ENCODE measurements around the gene KRTCAP3.

The KRTCAP3 gene

DNA sequence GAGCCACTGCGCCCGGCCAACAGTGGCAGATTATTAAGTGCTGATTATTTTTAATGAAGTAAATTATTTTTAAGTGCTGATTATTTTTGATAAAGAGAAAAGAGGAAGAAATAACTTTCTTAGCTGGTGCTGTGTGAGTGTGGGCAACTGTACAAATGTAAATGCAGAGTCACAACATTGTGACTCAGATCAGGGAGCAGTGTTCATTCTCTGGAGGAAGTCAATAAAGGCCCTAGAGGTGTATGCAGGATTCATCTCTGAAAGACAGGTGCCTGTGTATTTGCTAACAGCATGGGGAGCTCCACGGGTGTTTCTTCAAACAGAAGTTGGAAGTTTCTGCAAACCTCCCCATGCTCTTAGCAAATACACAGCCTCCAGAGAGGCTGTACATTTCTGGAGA lies 6.2 kb downstream of the KRTCAP3 start:
- H3K4me1 ChIP-seq (ENCODE audit: control insufficient read depth in 1 of 2, insufficient read depth in 2 of 2, low read length in 2 of 2): no peaks in the 10 kb centered on the region
- H3K4me2 ChIP-seq (ENCODE audit: low read length): no peak overlapping the region
- H3K4me3 ChIP-seq (ENCODE audit: low read depth, low read length): no peak overlapping the region
- H3K9me3 ChIP-seq (ENCODE audit: insufficient read depth, low read depth, low read length): no peaks in the 10 kb centered on the region
- H3K36me3 ChIP-seq (ENCODE audit: control insufficient read depth in 1 of 2, insufficient read depth in 2 of 2, low read length in 2 of 2): peaks cover 5 to 19% of the 10 kb centered on the region in 2 experiments
- no peak overlapping the region for H2BK12ac ChIP-seq (ENCODE audit: low read length)
- H3K14ac ChIP-seq (ENCODE audit: low read length): no peak overlapping the region
- no CpG with 5 or more reads among the region's 3 CpGs for WGBS (ENCODE audit: extremely low coverage, insufficient coverage, insufficient read length)
- H4K91ac ChIP-seq (ENCODE audit: low read depth, low read length): no peak overlapping the region
- H3K9ac ChIP-seq (ENCODE audit: low read length): no peak overlapping the region
- H3K27ac ChIP-seq (ENCODE audit: low read depth, low read length): no peak overlapping the region
- no peak overlapping the region for H2AK5ac ChIP-seq (ENCODE audit: low read length)
- no peak overlapping the region for H3K18ac ChIP-seq (ENCODE audit: low read length)
- no peak overlapping the region for H3K4ac ChIP-seq (ENCODE audit: low read depth, low read length)
- H3K27me3 ChIP-seq (ENCODE audit: insufficient read depth, low read length): no peaks in the 10 kb centered on the region
- H3K79me2 ChIP-seq (ENCODE audit: control insufficient read depth, insufficient read depth, low read length, poor library complexity): no peaks in the 10 kb centered on the region
- H2AFZ ChIP-seq (ENCODE audit: insufficient read depth, low read length, poor library complexity): no peak overlapping the region
- H2BK5ac ChIP-seq (ENCODE audit: low read depth, low read length, poor library complexity): no peak overlapping the region
- H3K79me1 ChIP-seq (ENCODE audit: low read length): no peaks in the 10 kb centered on the region
- no peak overlapping the region for H2BK120ac ChIP-seq (ENCODE audit: insufficient read depth, low read length, poor library complexity)
- H4K12ac ChIP-seq (ENCODE audit: low read depth, low read length): no peak overlapping the region
- DNase-seq: no peak
- no peak overlapping the region for H3K23ac ChIP-seq (ENCODE audit: low read length)
- no peak overlapping the region for H4K8ac ChIP-seq (ENCODE audit: low read depth, low read length)

DNA sequence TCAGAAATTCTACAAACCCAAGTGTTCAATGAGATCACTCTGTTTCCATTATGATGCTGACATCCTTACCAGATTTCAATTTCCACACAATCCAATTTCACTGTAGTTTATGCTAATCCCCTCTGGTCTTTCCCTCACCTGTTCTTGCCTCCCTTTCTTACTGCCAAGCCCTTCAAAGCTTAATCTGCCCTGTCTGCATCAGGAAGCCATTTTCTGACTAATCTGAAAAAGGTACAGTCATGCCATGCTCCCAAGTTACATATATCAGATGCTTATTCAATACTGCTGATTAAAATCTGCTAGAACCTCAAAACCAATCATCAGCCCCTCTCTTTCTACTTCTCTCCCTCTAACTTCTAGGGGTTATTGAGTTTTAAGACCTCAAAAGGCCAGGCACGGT lies 8.9 kb downstream of the KRTCAP3 start:
- WGBS (ENCODE audit: extremely low coverage, insufficient coverage, insufficient read length): no CpG with 5 or more reads among the region's 1 CpG
- H3K4me2 ChIP-seq (ENCODE audit: low read length): no peak overlapping the region

DNA sequence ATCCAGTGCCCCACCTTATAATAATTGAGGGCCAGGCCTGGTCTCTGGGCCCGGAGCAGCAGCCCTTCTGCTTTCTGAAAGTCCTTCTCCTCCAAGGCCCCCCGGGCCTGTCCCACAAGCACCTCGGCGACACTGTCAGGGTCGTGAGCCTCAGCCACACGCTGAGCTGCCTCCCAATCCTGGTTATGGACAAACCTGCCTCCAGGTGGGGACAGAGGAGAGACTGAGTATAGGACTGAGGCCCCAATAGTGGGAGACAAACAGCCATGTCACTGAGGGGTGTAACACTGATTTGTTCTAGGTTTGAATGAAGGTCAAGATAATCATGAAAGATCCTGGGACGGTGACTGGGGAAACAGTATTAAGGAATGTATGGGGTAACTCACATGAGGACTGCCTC lies 11.8 kb downstream of the KRTCAP3 start:
- Histone ChIP-seq H3K27ac (ENCODE audit: low read depth, low read length) (no peak overlapping the region), H2BK120ac (ENCODE audit: insufficient read depth, low read length, poor library complexity) (no peak overlapping the region), H3K4ac (ENCODE audit: low read depth, low read length) (no peak overlapping the region), H3K14ac (ENCODE audit: low read length) (no peak overlapping the region), H2AK5ac (ENCODE audit: low read length) (no peak overlapping the region), H4K12ac (ENCODE audit: low read depth, low read length) (no peak overlapping the region), H3K4me2 (ENCODE audit: low read length) (no peak overlapping the region), H3K4me3 (ENCODE audit: low read depth, low read length) (no peak overlapping the region), H3K4me1 (ENCODE audit: control insufficient read depth in 1 of 2, insufficient read depth in 2 of 2, low read length in 2 of 2) (no peaks in the 10 kb centered on the region), H4K91ac (ENCODE audit: low read depth, low read length) (no peak overlapping the region), H2AFZ (ENCODE audit: insufficient read depth, low read length, poor library complexity) (no peak overlapping the region), H4K8ac (ENCODE audit: low read depth, low read length) (no peak overlapping the region), H3K9ac (ENCODE audit: low read length) (no peak overlapping the region), H3K23ac (ENCODE audit: low read length) (no peak overlapping the region), H3K79me2 (ENCODE audit: control insufficient read depth, insufficient read depth, low read length, poor library complexity) (no peaks in the 10 kb centered on the region), H3K36me3 (ENCODE audit: control insufficient read depth in 1 of 2, insufficient read depth in 2 of 2, low read length in 2 of 2) (peaks cover 4 to 28% of the 10 kb centered on the region in 2 experiments), H3K79me1 (ENCODE audit: low read length) (no peaks in the 10 kb centered on the region), H3K9me3 (ENCODE audit: insufficient read depth, low read depth, low read length) (no peaks in the 10 kb centered on the region), H2BK5ac (ENCODE audit: low read depth, low read length, poor library complexity) (no peak overlapping the region), H2BK12ac (ENCODE audit: low read length) (no peak overlapping the region), H3K27me3 (ENCODE audit: insufficient read depth, low read length) (no peaks in the 10 kb centered on the region), H3K18ac (ENCODE audit: low read length) (no peak overlapping the region)
- DNase-seq: no peak
- no CpG with 5 or more reads among the region's 7 CpGs for WGBS (ENCODE audit: extremely low coverage, insufficient coverage, insufficient read length)

More for the DNA sequence above, 8.9 kb downstream of the KRTCAP3 start:
- DNase-seq: no peak
- no peaks in the 10 kb centered on the region for H3K9me3 ChIP-seq (ENCODE audit: insufficient read depth, low read depth, low read length)
- no peaks in the 10 kb centered on the region for H3K79me2 ChIP-seq (ENCODE audit: control insufficient read depth, insufficient read depth, low read length, poor library complexity)
- H2BK5ac ChIP-seq (ENCODE audit: low read depth, low read length, poor library complexity): no peak overlapping the region
- H3K36me3 ChIP-seq (ENCODE audit: control insufficient read depth in 1 of 2, insufficient read depth in 2 of 2, low read length in 2 of 2): peaks cover 8 to 21% of the 10 kb centered on the region in 2 experiments
- no peak overlapping the region for H3K4ac ChIP-seq (ENCODE audit: low read depth, low read length)
- no peak overlapping the region for H3K27ac ChIP-seq (ENCODE audit: low read depth, low read length)
- H3K4me1 ChIP-seq (ENCODE audit: control insufficient read depth in 1 of 2, insufficient read depth in 2 of 2, low read length in 2 of 2): no peaks in the 10 kb centered on the region
- no peak overlapping the region for H4K91ac ChIP-seq (ENCODE audit: low read depth, low read length)
- H3K79me1 ChIP-seq (ENCODE audit: low read length): no peaks in the 10 kb centered on the region
- H3K18ac ChIP-seq (ENCODE audit: low read length): no peak overlapping the region
- H2BK12ac ChIP-seq (ENCODE audit: low read length): no peak overlapping the region
- no peak overlapping the region for H4K8ac ChIP-seq (ENCODE audit: low read depth, low read length)
- H2BK120ac ChIP-seq (ENCODE audit: insufficient read depth, low read length, poor library complexity): no peak overlapping the region
- no peak overlapping the region for H2AFZ ChIP-seq (ENCODE audit: insufficient read depth, low read length, poor library complexity)
- H3K4me3 ChIP-seq (ENCODE audit: low read depth, low read length): no peak overlapping the region
- no peak overlapping the region for H4K12ac ChIP-seq (ENCODE audit: low read depth, low read length)
- no peaks in the 10 kb centered on the region for H3K27me3 ChIP-seq (ENCODE audit: insufficient read depth, low read length)
- no peak overlapping the region for H3K9ac ChIP-seq (ENCODE audit: low read length)
- H2AK5ac ChIP-seq (ENCODE audit: low read length): no peak overlapping the region
- H3K14ac ChIP-seq (ENCODE audit: low read length): no peak overlapping the region
- no peak overlapping the region for H3K23ac ChIP-seq (ENCODE audit: low read length)

DNA sequence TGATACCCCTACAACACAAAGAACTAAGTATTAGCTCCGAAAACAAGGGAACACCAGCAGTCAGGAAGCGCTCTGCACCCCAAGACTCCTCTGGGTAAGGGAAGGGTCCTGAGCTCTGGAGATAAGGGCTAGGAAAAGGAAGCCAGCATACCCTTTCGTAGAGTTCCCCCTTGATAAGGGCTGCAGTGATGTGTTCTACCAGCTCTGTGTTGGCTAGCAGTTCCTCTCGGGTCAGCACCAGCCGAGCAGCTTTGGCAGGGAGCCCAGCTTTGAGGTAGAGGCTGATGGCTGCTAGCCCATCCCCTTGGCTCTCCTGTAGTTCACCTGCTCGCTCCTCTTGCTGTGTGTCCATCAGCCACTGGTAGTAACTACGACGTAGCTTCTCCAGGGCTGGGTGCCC lies 18.9 kb downstream of the KRTCAP3 start:
- DNase-seq: no peak
- no peak overlapping the region for H2BK12ac ChIP-seq (ENCODE audit: low read length)
- no peak overlapping the region for H3K23ac ChIP-seq (ENCODE audit: low read length)
- H3K27ac ChIP-seq (ENCODE audit: low read depth, low read length): no peak overlapping the region
- H2AFZ ChIP-seq (ENCODE audit: insufficient read depth, low read length, poor library complexity): no peak overlapping the region
- H3K4me2 ChIP-seq (ENCODE audit: low read length): no peak overlapping the region
- no peak overlapping the region for H4K12ac ChIP-seq (ENCODE audit: low read depth, low read length)
- no peak overlapping the region for H3K9ac ChIP-seq (ENCODE audit: low read length)
- no peaks in the 10 kb centered on the region for H3K9me3 ChIP-seq (ENCODE audit: insufficient read depth, low read depth, low read length)
- no peak overlapping the region for H3K4me3 ChIP-seq (ENCODE audit: low read depth, low read length)
- H4K8ac ChIP-seq (ENCODE audit: low read depth, low read length): no peak overlapping the region
- H2BK120ac ChIP-seq (ENCODE audit: insufficient read depth, low read length, poor library complexity): no peak overlapping the region
- H3K79me1 ChIP-seq (ENCODE audit: low read length): no peaks in the 10 kb centered on the region
- no peak overlapping the region for H2AK5ac ChIP-seq (ENCODE audit: low read length)
- no peaks in the 10 kb centered on the region for H3K27me3 ChIP-seq (ENCODE audit: insufficient read depth, low read length)
- H3K14ac ChIP-seq (ENCODE audit: low read length): no peak overlapping the region
- no peak overlapping the region for H4K91ac ChIP-seq (ENCODE audit: low read depth, low read length)
- H3K36me3 ChIP-seq (ENCODE audit: control insufficient read depth in 1 of 2, insufficient read depth in 2 of 2, low read length in 2 of 2): peaks cover 0 to 18% of the 10 kb centered on the region in 2 experiments
- H3K18ac ChIP-seq (ENCODE audit: low read length): no peak overlapping the region
- no peaks in the 10 kb centered on the region for H3K79me2 ChIP-seq (ENCODE audit: control insufficient read depth, insufficient read depth, low read length, poor library complexity)
- WGBS (ENCODE audit: extremely low coverage, insufficient coverage, insufficient read length): no CpG with 5 or more reads among the region's 8 CpGs
- H3K4ac ChIP-seq (ENCODE audit: low read depth, low read length): no peak overlapping the region
- H2BK5ac ChIP-seq (ENCODE audit: low read depth, low read length, poor library complexity): no peak overlapping the region
- no peaks in the 10 kb centered on the region for H3K4me1 ChIP-seq (ENCODE audit: control insufficient read depth in 1 of 2, insufficient read depth in 2 of 2, low read length in 2 of 2)
